Mesenteric fat pad (tissue), 1 donor: ENCODE measurements around the gene SGIP1. TPM values are rescaled to one million over a fixed set of nuclear protein-coding genes. Genes with fewer than 3 reads are reported as not detected.

Source experiments
- DNase-seq: peaks from one replicate; pipeline ENCODE4 v3.0.0-alpha.2; 2020; ENCODE audit warnings: low spot score
- long read RNA-seq: library from polyadenylated mRNA; unstranded; transcript quantifications from one replicate; pipeline ENCODE4 v2.0.0, GENCODE V29; 2020
- total RNA-seq: library from RNA; stranded (reverse); fragmentation: NEBNext Ultra II Directional; extraction: Animal tissue kit (Norgen Biotek cat#: 25700); gene quantifications from one replicate; pipeline ENCODE4 v1.2.1, GENCODE V29; 2021
- donor health status: DM: yes; HTN: yes; CAD: no.

SGIP1 gene
- 4.2 TPM for total RNA-seq
- long read RNA-seq, partial matches to known transcripts, result 2 of 3 reads
- long read RNA-seq, other reads (novel, unspliced or antisense), result 1 of 3 reads

- DNase-seq, result no peak
Measured at GRCh38 chr1:66533804-66534740, at the start of gene SGIP1. SGIP1 (plus strand) TSS chr1:66534153; CDS start chr1:66534359, 206 bp downstream.

GRCh38 chr1:66489151-66489550, 44.8 kb upstream of the SGIP1 start:
- no peak for DNase-seq

DNA sequence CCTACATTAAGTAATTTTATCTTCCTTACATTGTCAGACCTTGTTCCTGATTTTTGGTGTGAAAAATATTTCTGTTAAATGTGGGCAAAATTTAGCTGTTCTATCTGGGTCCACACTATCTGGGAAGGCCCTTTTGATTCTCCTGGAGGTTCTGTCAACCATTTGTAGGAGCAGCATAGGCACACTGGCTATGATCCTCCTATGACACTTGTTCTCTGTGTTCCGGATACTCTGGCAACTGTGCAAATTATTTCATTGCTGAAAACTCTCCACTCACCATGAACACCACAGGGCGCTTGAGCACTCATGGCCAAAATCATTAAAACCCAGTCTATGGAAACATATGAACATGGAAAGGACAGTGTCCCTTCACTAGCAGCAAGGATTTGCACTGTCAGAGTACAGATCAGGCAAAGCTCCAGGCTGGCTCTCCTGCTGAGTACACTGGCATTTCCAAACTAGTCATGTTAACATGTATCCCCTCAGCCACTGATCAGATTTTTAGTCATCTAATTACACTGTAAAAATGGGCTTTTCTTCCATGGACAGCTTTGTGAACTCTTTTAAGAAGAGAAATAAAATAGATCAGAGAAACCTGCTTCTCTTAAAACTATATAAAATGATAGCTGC, 43.9 kb upstream of the SGIP1 start:
- no peak for DNase-seq

GRCh38 chr1:66490816-66491215, 43.1 kb upstream of the SGIP1 start:
- no peak for DNase-seq

- no peak for DNase-seq
Measured at GRCh38 chr1:66492424-66492823, 41.5 kb upstream of the SGIP1 start.

- DNase-seq, result no peak
Measured at GRCh38 chr1:66493731-66494130, 40.2 kb upstream of the SGIP1 start.

DNA sequence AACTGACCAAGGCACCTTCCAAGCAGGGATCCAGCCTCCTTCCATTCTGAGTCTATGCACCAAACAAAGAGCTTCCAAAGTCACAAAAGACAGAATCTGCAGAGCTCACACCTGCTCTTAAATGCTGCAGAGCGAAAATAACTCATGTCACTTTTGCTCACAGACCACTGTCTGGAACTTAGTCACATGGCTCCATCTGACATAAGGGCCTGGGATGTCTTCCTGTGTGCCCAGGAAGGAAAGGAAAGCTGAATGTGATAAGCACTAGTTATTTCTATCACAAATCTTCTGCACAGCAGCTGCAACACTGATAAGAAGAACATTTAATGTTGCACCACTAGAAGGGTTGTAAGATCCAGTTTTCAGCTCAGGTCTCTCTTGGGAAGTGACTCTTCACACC, 39.5 kb upstream of the SGIP1 start:
- DNase-seq, result no peak

DNA sequence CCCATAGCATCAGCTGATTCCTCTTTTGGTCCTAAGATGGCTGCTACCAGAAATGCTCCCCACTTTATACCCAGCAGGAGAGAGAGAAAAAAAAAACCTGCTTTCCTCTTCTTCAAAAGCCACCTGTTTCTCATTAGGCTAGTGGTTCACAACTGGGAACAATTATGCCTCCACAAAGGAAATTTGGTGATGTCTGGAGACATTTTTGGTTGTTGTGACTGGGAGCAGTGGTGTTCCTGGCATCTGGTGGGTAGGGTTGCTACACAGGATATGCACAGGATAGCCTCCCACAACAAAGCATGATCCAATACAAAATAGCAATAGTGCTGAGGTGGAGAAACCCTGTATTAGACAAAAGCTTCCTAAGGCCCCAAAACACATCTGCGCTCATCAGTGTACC, 38.5 kb upstream of the SGIP1 start:
- DNase-seq, result no peak

- DNase-seq, result no peak
Measured at GRCh38 chr1:66497910-66498309, 36.0 kb upstream of the SGIP1 start.

DNA sequence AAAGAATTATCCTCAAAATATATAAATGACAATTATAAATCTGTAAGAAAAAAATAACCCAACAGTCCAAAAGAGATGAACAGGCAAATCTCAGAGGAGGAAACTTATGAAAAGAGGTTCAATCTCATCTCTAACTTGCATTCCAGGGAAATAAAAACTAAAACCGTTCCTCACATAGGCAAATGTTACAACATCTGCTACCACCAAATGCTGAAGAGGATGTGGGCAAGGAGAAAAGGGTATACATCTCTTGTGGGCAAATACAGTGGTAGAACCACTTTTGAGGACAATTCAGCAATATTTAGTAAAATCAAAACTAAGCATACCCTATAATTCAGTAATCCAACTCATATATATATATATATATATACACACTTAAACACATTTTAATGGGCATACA, 33.7 kb upstream of the SGIP1 start:
- DNase-seq, result no peak

- no peak for DNase-seq
Measured at GRCh38 chr1:66502086-66502485, 31.9 kb upstream of the SGIP1 start.

- no peak for DNase-seq
Measured at GRCh38 chr1:66503841-66504470, 30.0 kb upstream of the SGIP1 start.

GRCh38 chr1:66505671-66506392, 28.1 kb upstream of the SGIP1 start:
- DNase-seq, result no peak

GRCh38 chr1:66506393-66506687, 27.6 kb upstream of the SGIP1 start:
- DNase-seq, result no peak

DNA sequence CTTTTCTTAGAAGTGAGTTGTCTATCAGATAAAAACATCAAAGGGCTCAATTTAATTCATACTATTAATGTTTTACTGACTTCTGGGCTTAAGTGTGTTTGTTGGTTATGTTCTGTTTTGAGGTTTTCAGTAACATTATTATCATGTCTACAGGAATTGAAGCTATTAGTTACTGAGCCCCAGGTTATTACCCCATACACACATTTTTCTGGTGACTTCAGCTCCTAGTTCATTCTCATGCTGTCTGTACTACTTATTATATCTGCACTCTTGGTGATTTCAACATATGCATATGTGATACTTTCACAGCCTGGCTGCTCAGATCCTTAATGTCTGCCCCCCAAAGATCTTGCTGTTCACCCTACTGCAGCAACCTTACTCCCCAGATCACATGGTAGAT, 27.0 kb upstream of the SGIP1 start:
- DNase-seq, result no peak

DNA sequence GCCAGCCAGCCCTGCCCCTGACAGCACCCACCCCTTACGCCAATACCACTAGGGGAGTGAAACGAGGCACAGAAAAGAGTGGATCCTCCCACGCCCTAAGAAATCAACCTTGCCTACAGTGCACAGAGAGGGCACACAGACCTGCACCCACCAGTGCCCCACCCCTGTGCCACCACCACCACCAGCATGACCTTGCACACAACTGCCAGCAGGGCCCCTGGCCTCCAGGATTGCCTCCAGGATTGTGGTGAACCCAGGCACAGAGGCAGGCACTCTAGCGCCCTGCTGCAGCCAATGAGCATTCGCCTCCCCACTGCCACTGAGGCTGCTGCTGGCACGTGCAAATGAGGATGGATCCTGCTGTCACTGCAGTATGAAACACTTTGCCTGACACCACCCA, 23.5 kb upstream of the SGIP1 start:
- DNase-seq, result no peak

GRCh38 chr1:66511118-66511517, 22.8 kb upstream of the SGIP1 start:
- no peak for DNase-seq

- DNase-seq, result no peak
Measured at GRCh38 chr1:66517959-66518358, 16.0 kb upstream of the SGIP1 start.

- no peak for DNase-seq
Measured at GRCh38 chr1:66518654-66519053, 15.3 kb upstream of the SGIP1 start.

- no peak for DNase-seq
Measured at GRCh38 chr1:66519992-66520391, 14.0 kb upstream of the SGIP1 start.

DNA sequence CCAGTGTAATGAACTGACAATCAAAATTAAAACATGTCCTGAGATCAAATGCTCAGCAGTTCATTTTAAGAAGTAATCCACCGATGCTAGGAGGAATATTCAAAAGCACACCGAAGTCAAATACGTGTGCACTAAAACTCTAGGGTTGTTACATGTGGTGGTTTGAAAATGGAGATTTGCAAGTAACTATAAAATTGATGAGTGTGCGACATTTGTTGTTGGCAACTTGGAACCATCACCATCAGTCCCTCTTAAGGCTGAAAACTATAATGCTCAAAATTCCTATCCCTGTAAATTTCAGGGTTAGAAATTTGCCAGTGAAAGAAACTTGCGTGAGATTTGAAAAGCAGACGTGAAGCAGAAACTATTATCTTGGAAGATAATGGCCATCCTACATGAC, 13.3 kb upstream of the SGIP1 start:
- DNase-seq, result no peak
